ENCODE measurements around the gene AKAP1.

DNA sequence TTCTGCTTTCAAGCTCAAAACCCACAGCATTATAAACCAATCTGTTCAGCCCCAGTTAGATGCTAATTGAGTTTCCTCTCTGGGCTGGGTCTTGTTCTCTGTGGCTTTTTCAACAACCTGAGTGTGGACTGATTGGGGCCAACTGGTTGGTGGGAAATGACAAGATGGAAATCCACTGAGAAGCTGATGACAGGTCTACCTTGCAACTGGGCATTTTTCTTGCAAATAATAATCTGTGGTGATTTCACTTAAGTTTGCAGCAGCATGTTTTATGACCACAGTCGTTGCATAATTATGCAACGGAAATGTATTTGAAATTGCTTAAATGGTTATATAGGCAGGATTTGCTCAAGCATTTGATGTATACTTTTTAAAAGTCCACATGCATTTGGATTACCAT lies 69.9 kb downstream of the AKAP1 start:
- TF ChIP-seq ZNF274 (IDR thresholded peaks at IDR 0.05; ENCODE audit: low read depth, low read length), result no peak
- no peak for TF ChIP-seq YY1 (IDR thresholded peaks at IDR 0.05; ENCODE audit: insufficient read depth, insufficient read length)

Data from NT2/D1 (cell line).